DOHH2 (cell line): ENCODE data around the gene SLC28A1.

Experiments used
- EZH2phosphoT487 ChIP-seq: fragments of 200-600 bp; sonication (generic); IDR thresholded peaks from 2 replicates; pipeline ENCODE4 v1.6.1; 2017; ENCODE audit warnings: borderline replicate concordance, mild to moderate bottlenecking, antibody characterized with exemption, low read length, moderate library complexity, mixed read lengths
- TF ChIP-seq, protein P1 (sequence below): fragments of 200-600 bp; sonication (generic); IDR thresholded peaks from one replicate; pipeline ENCODE4 v1.5.1; 2014; ENCODE audit warnings: antibody characterized with exemption, mild to moderate bottlenecking, low read depth, low read length; ENCODE audit not compliant: poor library complexity, severe bottlenecking

DNA sequence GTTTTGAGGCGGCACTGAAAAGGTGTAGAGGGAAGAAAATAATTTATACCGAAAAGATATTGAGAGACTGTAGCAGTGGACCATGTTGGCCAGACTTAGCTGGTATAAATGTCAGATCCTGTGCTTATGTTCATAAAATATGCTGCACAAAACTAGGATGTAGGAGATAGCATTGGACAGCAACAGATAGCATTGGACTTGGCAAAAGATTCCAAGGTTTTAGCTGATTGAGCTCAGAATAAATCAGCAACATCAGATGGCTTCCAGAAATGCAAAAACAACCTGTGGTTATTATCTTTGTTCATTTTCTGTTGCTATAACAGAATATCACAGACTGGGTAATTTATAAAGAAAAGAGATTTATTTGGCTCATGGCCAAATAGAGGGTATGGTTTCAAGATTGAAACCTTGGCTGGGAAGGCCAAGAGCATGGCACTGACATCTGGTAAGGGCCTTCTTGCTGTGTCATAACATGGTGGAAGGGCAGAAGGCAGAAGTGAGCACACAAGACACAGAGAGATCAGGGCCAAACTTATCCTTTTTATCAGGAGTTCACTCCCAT is 34.7 kb downstream of the SLC28A1 start:
- TF ChIP-seq, protein P1, sequence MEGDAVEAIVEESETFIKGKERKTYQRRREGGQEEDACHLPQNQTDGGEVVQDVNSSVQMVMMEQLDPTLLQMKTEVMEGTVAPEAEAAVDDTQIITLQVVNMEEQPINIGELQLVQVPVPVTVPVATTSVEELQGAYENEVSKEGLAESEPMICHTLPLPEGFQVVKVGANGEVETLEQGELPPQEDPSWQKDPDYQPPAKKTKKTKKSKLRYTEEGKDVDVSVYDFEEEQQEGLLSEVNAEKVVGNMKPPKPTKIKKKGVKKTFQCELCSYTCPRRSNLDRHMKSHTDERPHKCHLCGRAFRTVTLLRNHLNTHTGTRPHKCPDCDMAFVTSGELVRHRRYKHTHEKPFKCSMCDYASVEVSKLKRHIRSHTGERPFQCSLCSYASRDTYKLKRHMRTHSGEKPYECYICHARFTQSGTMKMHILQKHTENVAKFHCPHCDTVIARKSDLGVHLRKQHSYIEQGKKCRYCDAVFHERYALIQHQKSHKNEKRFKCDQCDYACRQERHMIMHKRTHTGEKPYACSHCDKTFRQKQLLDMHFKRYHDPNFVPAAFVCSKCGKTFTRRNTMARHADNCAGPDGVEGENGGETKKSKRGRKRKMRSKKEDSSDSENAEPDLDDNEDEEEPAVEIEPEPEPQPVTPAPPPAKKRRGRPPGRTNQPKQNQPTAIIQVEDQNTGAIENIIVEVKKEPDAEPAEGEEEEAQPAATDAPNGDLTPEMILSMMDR: no peak
- no peak for TF ChIP-seq EZH2phosphoT487
